Endothelial cell of umbilical vein (primary cell): ENCODE data around the gene TKTL1. TPM values are rescaled to one million over a fixed set of nuclear protein-coding genes. Genes with fewer than 3 reads are reported as not detected.
"Not testable (repeated sequence)": the region's sequence is repeated elsewhere in the genome, so short reads cannot be mapped to it uniquely, and the experiment has no call there.

Source experiments
- BruUV-seq: library from RNA; stranded (reverse); fragments of 400-500 nt; replicated peaks from 2 replicates; lab custom pipeline; 2021; lab: Mats Ljungman, UMichigan
- CTCF ChIA-PET: fragments of 300-600, 350-600 bp; sonication (Branson Sonifier 250); formaldehyde crosslinking; loops from one replicate; lab custom pipeline; 2021; ENCODE audit warnings: antibody characterized with exemption, inconsistent platforms; lab: Charles Lee
- POLR2A ChIA-PET: fragments of 300-600, 350-600 bp; sonication (Branson Sonifier 250); formaldehyde crosslinking; loops from one replicate; lab custom pipeline; 2021; ENCODE audit warnings: antibody characterized with exemption, inconsistent platforms; lab: Charles Lee
- DNase-seq: peaks from one replicate; pipeline ENCODE4 v3.0.0-alpha.2; 2011; ENCODE audit warnings: low read depth, low spot score
- FAIRE-seq: peaks from 2 replicates; lab custom pipeline; 2011; peaks lifted over from hg19 to GRCh38; lab: Jason Lieb, UNC
- H2AFZ ChIP-seq: 2 replicates; pipeline ENCODE4 v1.6.0; 2012; ENCODE audit warnings: low read depth, low read length, control low read depth, inconsistent platforms
- H3K27ac ChIP-seq: 2 replicates; pipeline ENCODE4 v1.5.1; 2011; ENCODE audit warnings: low read depth, mild to moderate bottlenecking, control low read depth, low read length, moderate library complexity; ENCODE audit not compliant: insufficient read depth
- H3K27me3 ChIP-seq, 2 experiments: 2 replicates each; pipeline versions ENCODE4 v1.6.0 to v1.6.1; 2011; ENCODE audit warnings: low read length in 2 of 2, mixed read lengths in 1 of 2; ENCODE audit not compliant: control insufficient read depth in 2 of 2, insufficient read depth in 2 of 2
- H3K36me3 ChIP-seq, 2 experiments: 2 replicates in 1 of 2; 3 replicates in 1 of 2; pipeline ENCODE4 v1.5.1; 2011; ENCODE audit warnings: low read length in 2 of 2, mild to moderate bottlenecking in 1 of 2, moderate library complexity in 1 of 2; ENCODE audit not compliant: control insufficient read depth in 2 of 2, insufficient read depth in 2 of 2; ENCODE audit errors: extremely low read depth in 1 of 2
- H3K4me1 ChIP-seq: 3 replicates; pipeline ENCODE4 v1.5.1; 2011; ENCODE audit warnings: mild to moderate bottlenecking, low read length; ENCODE audit not compliant: control insufficient read depth, insufficient read depth; ENCODE audit errors: extremely low read depth
- H3K4me2 ChIP-seq: 2 replicates; pipeline ENCODE4 v1.6.1; 2011; ENCODE audit warnings: low read length, control low read depth, mixed read lengths; ENCODE audit not compliant: insufficient read depth
- H3K4me3 ChIP-seq, 3 experiments: fragments of 200-600 bp in 1 of 3; sonication (generic), shearing (Covaris generic) in 1 of 3; replicated peaks in 1 of 3; 2 replicates each; pipeline ENCODE4 v1.5.1; 2011 to 2016; ENCODE audit warnings: control low read depth in 3 of 3, low read length in 3 of 3, mild to moderate bottlenecking in 2 of 3, inconsistent platforms in 1 of 3, low read depth in 1 of 3, moderate library complexity in 1 of 3; ENCODE audit not compliant: insufficient read depth in 1 of 3
- H3K79me2 ChIP-seq: 2 replicates; pipeline ENCODE4 v1.6.0; 2012; ENCODE audit warnings: low read length, inconsistent platforms; ENCODE audit not compliant: control insufficient read depth, insufficient read depth
- H3K9ac ChIP-seq: replicated peaks from 2 replicates; pipeline ENCODE3; 2011; ENCODE audit warnings: low read length, control low read depth; ENCODE audit not compliant: insufficient read depth; ENCODE audit errors: extremely low read depth
- H3K9me1 ChIP-seq: replicated peaks from 3 replicates; pipeline ENCODE4 v1.6.0; 2011; ENCODE audit warnings: mild to moderate bottlenecking, low read length; ENCODE audit not compliant: control insufficient read depth, insufficient read depth; ENCODE audit errors: extremely low read depth
- H3K9me3 ChIP-seq: replicated peaks from 2 replicates; pipeline ENCODE4 v1.5.1; 2012; ENCODE audit warnings: low read length, inconsistent platforms; ENCODE audit not compliant: control insufficient read depth, insufficient read depth
- H4K20me1 ChIP-seq: replicated peaks from 2 replicates; pipeline ENCODE3; 2011; ENCODE audit warnings: mild to moderate bottlenecking, low read length; ENCODE audit not compliant: control insufficient read depth, insufficient read depth; ENCODE audit errors: extremely low read depth
- dilution Hi-C: fragments of 300-500 bp; cut with MboI; formaldehyde crosslinking; loops from one replicate; pipeline ENCODE4 v1.15.0; 2019; ENCODE audit warnings: low sequenced_read_pairs; ENCODE audit not compliant: extremely low pct_ligation_motif_present
- intact Hi-C: fragments of 100-400 bp; cut with micrococcal nuclease; formaldehyde crosslinking; loops from one replicate; pipeline ENCODE4 v1.10.0; 2022
- polyA plus RNA-seq, 4 experiments: library from polyadenylated mRNA; depleted of rRNA in 3 of 4; stranded (reverse) in 3 of 4; unstranded in 1 of 4; fragments of >200 nt; gene quantifications; 2 replicates each; pipeline versions ENCODE4 v1.2.1 to v1.2.3, GENCODE V29; 2011 to 2012; ENCODE audit warnings: missing spikeins in 1 of 4
- total RNA-seq: library from RNA; stranded (reverse); gene quantifications from 2 replicates; pipeline ENCODE4 v1.2.3, GENCODE V29; 2021

TKTL1 gene
- total and polyA plus RNA-seq, 2 donors (not counting 3 experiments of a cell fraction or from before 2014, with no cell fraction given): 0.03 TPM; not detected in 1

- H3K36me3 ChIP-seq, H2AFZ ChIP-seq, POLR2A ChIA-PET, H3K4me2 ChIP-seq, H4K20me1 ChIP-seq, H3K4me3 ChIP-seq, dilution Hi-C loops, BruUV-seq, DNase-seq, CTCF ChIA-PET, H3K79me2 ChIP-seq, H3K9ac ChIP-seq, H3K4me1 ChIP-seq, H3K9me1 ChIP-seq, H3K27me3 ChIP-seq, FAIRE-seq, intact Hi-C loops, H3K27ac ChIP-seq, H3K9me3 ChIP-seq: not testable (repeated sequence)
Measured at GRCh38 chrX:154248076-154248475, 47.5 kb upstream of the TKTL1 start.

DNA sequence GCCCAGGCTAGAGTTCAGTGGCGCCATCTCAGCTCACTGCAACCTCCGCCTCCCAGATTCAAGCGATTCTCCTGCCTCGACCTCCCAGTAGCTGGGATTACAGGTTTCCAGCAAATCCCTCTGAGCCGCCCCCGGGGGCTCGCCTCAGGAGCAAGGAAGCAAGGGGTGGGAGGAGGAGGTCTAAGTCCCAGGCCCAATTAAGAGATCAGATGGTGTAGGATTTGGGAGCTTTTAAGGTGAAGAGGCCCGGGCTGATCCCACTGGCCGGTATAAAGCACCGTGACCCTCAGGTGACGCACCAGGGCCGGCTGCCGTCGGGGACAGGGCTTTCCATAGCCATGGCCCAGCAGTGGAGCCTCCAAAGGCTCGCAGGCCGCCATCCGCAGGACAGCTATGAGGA, 38.3 kb upstream of the TKTL1 start, which contains the start of gene OPN1MW3:
Gene OPN1MW3, plus strand, starts transcription at position 301 of the 400 bp plus-strand sequence. Its CDS starts 38 bp downstream, at position 339.
- H3K9ac ChIP-seq, H3K27me3 ChIP-seq, H3K79me2 ChIP-seq, H3K4me3 ChIP-seq, H3K36me3 ChIP-seq, CTCF ChIA-PET, H3K4me1 ChIP-seq, H4K20me1 ChIP-seq, H3K4me2 ChIP-seq, dilution Hi-C loops, FAIRE-seq, H2AFZ ChIP-seq, H3K9me3 ChIP-seq, H3K9me1 ChIP-seq, BruUV-seq, intact Hi-C loops, POLR2A ChIA-PET, H3K27ac ChIP-seq, DNase-seq: not testable (repeated sequence)

- CTCF ChIA-PET: not testable (repeated sequence)
Measured at GRCh38 chrX:154258711-154259110, 36.9 kb upstream of the TKTL1 start.

DNA sequence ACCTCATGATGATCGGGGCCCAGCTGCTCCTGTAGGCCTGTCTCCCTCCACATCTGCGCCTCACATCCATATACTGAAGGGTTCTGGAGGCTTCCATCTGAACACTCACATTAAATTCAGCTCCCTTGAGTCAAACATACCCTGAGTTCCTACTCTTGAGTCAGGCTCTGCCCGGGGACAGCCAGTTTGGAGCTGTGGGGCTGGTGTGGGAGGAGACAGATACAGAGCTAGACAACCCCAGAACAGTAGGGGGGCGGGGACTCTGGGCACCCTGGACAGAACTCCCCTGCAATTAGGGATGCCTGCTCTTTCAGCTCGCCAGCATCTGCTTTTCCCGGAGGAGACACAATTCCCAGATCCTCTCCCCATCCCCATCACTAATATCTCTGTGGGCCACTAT, 32.5 kb upstream of the TKTL1 start:
- dilution Hi-C loops, POLR2A ChIA-PET, H2AFZ ChIP-seq, H3K36me3 ChIP-seq, H3K79me2 ChIP-seq, H3K9me1 ChIP-seq, BruUV-seq, H4K20me1 ChIP-seq, H3K4me2 ChIP-seq, H3K27me3 ChIP-seq, FAIRE-seq, H3K9me3 ChIP-seq, H3K4me1 ChIP-seq, DNase-seq, CTCF ChIA-PET, H3K9ac ChIP-seq, H3K27ac ChIP-seq, H3K4me3 ChIP-seq, intact Hi-C loops: not testable (repeated sequence)

More at GRCh38 chrX:154258711-154259110, 36.9 kb upstream of the TKTL1 start:
- BruUV-seq, H3K36me3 ChIP-seq, H3K9me1 ChIP-seq, H2AFZ ChIP-seq, POLR2A ChIA-PET, DNase-seq, H3K79me2 ChIP-seq, H3K27ac ChIP-seq, FAIRE-seq, H3K27me3 ChIP-seq, dilution Hi-C loops, H3K9me3 ChIP-seq, H3K4me1 ChIP-seq, H4K20me1 ChIP-seq, intact Hi-C loops, H3K4me2 ChIP-seq, H3K9ac ChIP-seq, H3K4me3 ChIP-seq: not testable (repeated sequence)
